Loucy (cell line): Measurements from ENCODE around the gene SAMMSON.

Experiments used
- H2AFZ ChIP-seq: fragments of 200-600 bp; sonication (generic); 2 replicates; pipeline ENCODE4 v1.6.0; 2016; ENCODE audit warnings: antibody characterized with exemption, mild to moderate bottlenecking, low read length, moderate library complexity
- H3F3A ChIP-seq: fragments of 200-600 bp; 2 replicates; pipeline ENCODE4 v1.6.0; 2016; ENCODE audit warnings: antibody characterized with exemption, low read depth, mild to moderate bottlenecking
- H3K27me3 ChIP-seq: fragments of 200-600 bp; sonication (generic); 2 replicates; pipeline ENCODE4 v1.6.1; 2014; ENCODE audit warnings: low read length, mild to moderate bottlenecking; ENCODE audit not compliant: insufficient read depth, poor library complexity, severe bottlenecking
- H3K36me3 ChIP-seq: fragments of 200-600 bp; sonication (generic); 2 replicates; pipeline ENCODE4 v1.6.1; 2016; ENCODE audit warnings: low read length; ENCODE audit not compliant: insufficient read depth
- H3K4me1 ChIP-seq: fragments of 200-600 bp; sonication (generic); 2 replicates; pipeline ENCODE4 v1.5.1; 2014; ENCODE audit warnings: low read length, mild to moderate bottlenecking; ENCODE audit not compliant: insufficient read depth, poor library complexity, severe bottlenecking
- H3K4me2 ChIP-seq: fragments of 200-600 bp; sonication (generic); 2 replicates; pipeline ENCODE4 v1.6.0; 2014; ENCODE audit warnings: antibody characterized with exemption, low read length, low read depth, mild to moderate bottlenecking; ENCODE audit not compliant: poor library complexity, severe bottlenecking
- H3K4me3 ChIP-seq: fragments of 200-600 bp; sonication (generic); 2 replicates; pipeline ENCODE4 v1.5.1; 2014; ENCODE audit warnings: low read length, mild to moderate bottlenecking, mixed read lengths; ENCODE audit not compliant: poor library complexity, severe bottlenecking
- H3K79me2 ChIP-seq: fragments of 200-600 bp; sonication (generic); 2 replicates; pipeline ENCODE4 v1.6.1; 2014; ENCODE audit warnings: low read length; ENCODE audit not compliant: insufficient read depth
- H3K9ac ChIP-seq: fragments of 200-600 bp; sonication (generic); 2 replicates; pipeline ENCODE4 v1.6.0; 2014; ENCODE audit warnings: mild to moderate bottlenecking, low read depth, low read length, moderate library complexity; ENCODE audit not compliant: poor library complexity, severe bottlenecking
- H3K9me2 ChIP-seq: fragments of 200-600 bp; sonication (generic); replicated peaks from 2 replicates; pipeline ENCODE4 v1.6.1; 2016; ENCODE audit warnings: low read depth, low read length, mixed read lengths
- H3K9me3 ChIP-seq: fragments of 200-600 bp; sonication (generic); 2 replicates; pipeline ENCODE4 v1.6.1; 2014; ENCODE audit warnings: mild to moderate bottlenecking, antibody characterized with exemption, low read length, low read depth; ENCODE audit not compliant: insufficient read depth
- H4K20me1 ChIP-seq: fragments of 200-600 bp; sonication (generic); 2 replicates; pipeline ENCODE4 v1.6.0; 2014; ENCODE audit warnings: antibody characterized with exemption, low read length, mild to moderate bottlenecking; ENCODE audit not compliant: insufficient read depth, poor library complexity, severe bottlenecking
- CTCF ChIP-seq: fragments of 200-600 bp; sonication (generic); conservative IDR thresholded peaks from 2 replicates; pipeline ENCODE4 v1.5.1; 2014; ENCODE audit warnings: mild to moderate bottlenecking, antibody characterized with exemption, low read length
- EZH2phosphoT487 ChIP-seq: fragments of 200-600 bp; IDR thresholded peaks from 2 replicates; pipeline ENCODE4 v1.6.1; 2018; ENCODE audit warnings: antibody characterized with exemption, mild to moderate bottlenecking, moderate library complexity, borderline replicate concordance

The SAMMSON gene

GRCh38 chr3:70010346-70010745 lies 10.8 kb downstream of the SAMMSON start:
- no peak overlapping the region for H3K4me2 ChIP-seq
- H3K4me1 ChIP-seq, result no peaks in the 10 kb centered on the region
- no peaks in the 10 kb centered on the region for H3F3A ChIP-seq
- no peak overlapping the region for H3K4me3 ChIP-seq
- H3K9me3 ChIP-seq, result no peaks in the 10 kb centered on the region
- TF ChIP-seq CTCF (no peak), EZH2phosphoT487 (no peak)
- no peak overlapping the region for H2AFZ ChIP-seq
- no peaks in the 10 kb centered on the region for H3K79me2 ChIP-seq
- no peaks in the 10 kb centered on the region for H3K9me2 ChIP-seq
- H4K20me1 ChIP-seq, result no peaks in the 10 kb centered on the region
- no peaks in the 10 kb centered on the region for H3K36me3 ChIP-seq
- H3K9ac ChIP-seq, result no peak overlapping the region
- H3K27me3 ChIP-seq, result no peaks in the 10 kb centered on the region

- Histone ChIP-seq H3F3A (no peaks in the 10 kb centered on the region), H3K27me3 (no peaks in the 10 kb centered on the region), H3K4me2 (no peak overlapping the region), H2AFZ (no peak overlapping the region), H3K4me3 (no peak overlapping the region), H3K9ac (no peak overlapping the region), H3K4me1 (no peaks in the 10 kb centered on the region), H3K36me3 (no peaks in the 10 kb centered on the region), H4K20me1 (no peaks in the 10 kb centered on the region), H3K9me3 (no peaks in the 10 kb centered on the region), H3K79me2 (no peaks in the 10 kb centered on the region), H3K9me2 (no peaks in the 10 kb centered on the region)
- TF ChIP-seq EZH2phosphoT487, result no peak
- TF ChIP-seq CTCF, result no peak
Measured at GRCh38 chr3:70011582-70011981, 12.0 kb downstream of the SAMMSON start.

- no peak overlapping the region for H3K4me3 ChIP-seq
- no peaks in the 10 kb centered on the region for H3K36me3 ChIP-seq
- H3K4me2 ChIP-seq, result no peak overlapping the region
- H4K20me1 ChIP-seq, result no peaks in the 10 kb centered on the region
- no peak overlapping the region for H3K9ac ChIP-seq
- H3F3A ChIP-seq, result no peaks in the 10 kb centered on the region
- no peaks in the 10 kb centered on the region for H3K4me1 ChIP-seq
- no peak overlapping the region for H2AFZ ChIP-seq
- no peaks in the 10 kb centered on the region for H3K79me2 ChIP-seq
- no peaks in the 10 kb centered on the region for H3K9me2 ChIP-seq
- TF ChIP-seq CTCF, result no peak
- no peak for TF ChIP-seq EZH2phosphoT487
- no peaks in the 10 kb centered on the region for H3K27me3 ChIP-seq
- no peaks in the 10 kb centered on the region for H3K9me3 ChIP-seq
Measured at GRCh38 chr3:70020906-70021660, 21.6 kb downstream of the SAMMSON start.
